Calu3 (cell line): ENCODE results near the gene KLHDC4. TPM values are rescaled to one million over a fixed set of nuclear protein-coding genes. Genes with fewer than 3 reads are reported as not detected.

Experiments
- BruUV-seq: library from RNA; stranded (reverse); fragments of 400-500 nt; replicated peaks from 2 replicates; lab custom pipeline; 2021; lab: Mats Ljungman, UMichigan
- CTCF ChIA-PET: fragments of 300-600 bp; sonication (Branson Sonifier 250); formaldehyde crosslinking; loops from one replicate; lab custom pipeline; 2022; ENCODE audit warnings: antibody characterized with exemption; lab: Charles Lee
- DNase-seq: peaks from one replicate; pipeline ENCODE4 v3.0.0; 2022
- H3K27ac Mint-ChIP-seq: one replicate; pipeline ENCODE4 v1.8.0; 2022; ENCODE audit warnings: mixed read lengths; ENCODE audit not compliant: unreplicated experiment
- H3K27me3 Mint-ChIP-seq: one replicate; pipeline ENCODE4 v1.8.0; 2022; ENCODE audit warnings: mixed read lengths; ENCODE audit not compliant: unreplicated experiment
- H3K36me3 Mint-ChIP-seq: one replicate; pipeline ENCODE4 v1.8.0; 2022; ENCODE audit warnings: mild to moderate bottlenecking, moderate library complexity, mixed read lengths; ENCODE audit not compliant: insufficient read depth, unreplicated experiment
- H3K4me1 Mint-ChIP-seq: one replicate; pipeline ENCODE4 v1.8.0; 2022; ENCODE audit warnings: mild to moderate bottlenecking, low read depth, mixed read lengths; ENCODE audit not compliant: unreplicated experiment
- H3K4me3 Mint-ChIP-seq: one replicate; pipeline ENCODE4 v1.8.0; 2022; ENCODE audit warnings: mild to moderate bottlenecking, low read depth, moderate library complexity, mixed read lengths; ENCODE audit not compliant: unreplicated experiment
- H3K9me3 Mint-ChIP-seq: one replicate; pipeline ENCODE4 v1.8.0; 2022; ENCODE audit warnings: low read depth, mixed read lengths; ENCODE audit not compliant: unreplicated experiment
- CTCF ChIP-seq: fragments of 200-600 bp; IDR thresholded peaks from one replicate; pipeline ENCODE4 v1.8.0; 2022; ENCODE audit warnings: antibody characterized with exemption; ENCODE audit not compliant: unreplicated experiment
- intact Hi-C: fragments of 100-400 bp; cut with micrococcal nuclease; formaldehyde crosslinking; loops from one replicate; pipeline ENCODE4 v1.10.0; 2022; ENCODE audit not compliant: unreplicated experiment
- total RNA-seq: library from RNA; stranded (reverse); gene quantifications from 2 replicates; pipeline ENCODE4 v1.2.3, GENCODE V29; 2022

KLHDC4 gene
- total RNA-seq, 1 experiment from 2014 or later, result 106 TPM

GRCh38 chr16:87667443-87667842 is 98.3 kb downstream of the KLHDC4 start:
- TF ChIP-seq CTCF, result no peak
- no TSS peak for BruUV-seq
- no peak for DNase-seq
- Mint-ChIP-seq H3K36me3 (no peaks in the 10 kb centered on the region), H3K4me1 (no peaks in the 10 kb centered on the region), H3K27me3 (peaks cover 90% of the 10 kb centered on the region), H3K27ac (no peak overlapping the region), H3K9me3 (no peaks in the 10 kb centered on the region), H3K4me3 (no peak overlapping the region)
- CTCF ChIA-PET, result no interaction called here
- intact Hi-C loops, result no loop called here

- intact Hi-C loops, result no loop called here
- H3K27me3 Mint-ChIP-seq, result peaks cover 95% of the 10 kb centered on the region
- DNase-seq, result no peak
- CTCF ChIA-PET, result no interaction called here
- H3K27ac Mint-ChIP-seq, result no peak overlapping the region
- no peak overlapping the region for H3K4me3 Mint-ChIP-seq
- H3K36me3 Mint-ChIP-seq, result no peaks in the 10 kb centered on the region
- BruUV-seq, result no TSS peak
- TF ChIP-seq CTCF, result no peak
- H3K4me1 Mint-ChIP-seq, result no peaks in the 10 kb centered on the region
- no peaks in the 10 kb centered on the region for H3K9me3 Mint-ChIP-seq
These were observed 98.9 kb downstream of the KLHDC4 start for GRCh38 chr16:87666919-87667318.

GRCh38 chr16:87665193-87665592 is 100.6 kb downstream of the KLHDC4 start:
- Mint-ChIP-seq H3K4me3 (no peak overlapping the region), H3K36me3 (no peaks in the 10 kb centered on the region), H3K27ac (no peak overlapping the region), H3K9me3 (no peaks in the 10 kb centered on the region), H3K27me3 (peaks cover 100% of the 10 kb centered on the region), H3K4me1 (no peaks in the 10 kb centered on the region)
- intact Hi-C loops, result no loop called here
- CTCF ChIA-PET, result no interaction called here
- BruUV-seq, result no TSS peak
- no peak for TF ChIP-seq CTCF
- no peak for DNase-seq

- BruUV-seq, result no TSS peak
- CTCF ChIA-PET, result no interaction called here
These were observed 101.0 kb downstream of the KLHDC4 start for GRCh38 chr16:87664792-87665191.

More at GRCh38 chr16:87664792-87665191, 101.0 kb downstream of the KLHDC4 start:
- H3K4me3 Mint-ChIP-seq, result no peak overlapping the region
- H3K27me3 Mint-ChIP-seq, result peaks cover 100% of the 10 kb centered on the region
- no peak for TF ChIP-seq CTCF
- intact Hi-C loops, result no loop called here
- no peak overlapping the region for H3K27ac Mint-ChIP-seq
- no peaks in the 10 kb centered on the region for H3K36me3 Mint-ChIP-seq
- no peaks in the 10 kb centered on the region for H3K4me1 Mint-ChIP-seq
- no peak for DNase-seq
- H3K9me3 Mint-ChIP-seq, result no peaks in the 10 kb centered on the region
